Activated T-cell treated with anti-CD3 and anti-CD28 coated beads for 1 hour (primary cell): ENCODE results near the gene ATP8B2.
"Not testable (repeated sequence)": the region's sequence is repeated elsewhere in the genome, so short reads cannot be mapped to it uniquely, and the experiment has no call there.

ENCODE experiments used
- DNase-seq: peaks from one replicate; pipeline ENCODE4 v3.0.0-alpha.2; 2020; ENCODE audit warnings: low read depth

Gene ATP8B2

GRCh38 chr1:154323493-154323892 lies 1.8 kb upstream of the ATP8B2 start:
- DNase-seq, result no peak

- DNase-seq, result no peak
Measured at GRCh38 chr1:154324241-154324640, 1.1 kb upstream of the ATP8B2 start.

GRCh38 chr1:154325583-154326545 lies 539 bp downstream of the ATP8B2 start:
- no peak for DNase-seq

- no peak for DNase-seq
Measured at GRCh38 chr1:154326546-154327465, 1.5 kb downstream of the ATP8B2 start.

- no peak for DNase-seq
Measured at GRCh38 chr1:154327466-154328317, 2.4 kb downstream of the ATP8B2 start.

GRCh38 chr1:154328318-154329151 lies 3.2 kb downstream of the ATP8B2 start:
- peak; percentile 85 for DNase-seq

GRCh38 chr1:154329152-154329521 lies 3.8 kb downstream of the ATP8B2 start:
- no peak for DNase-seq

- no peak for DNase-seq
Measured at GRCh38 chr1:154329551-154330131, 4.3 kb downstream of the ATP8B2 start.

- DNase-seq, result no peak
Measured at GRCh38 chr1:154330669-154331068, 5.3 kb downstream of the ATP8B2 start.

GRCh38 chr1:154334079-154335024 lies 9.0 kb downstream of the ATP8B2 start:
- DNase-seq, result no peak

- peak; percentile 96 for DNase-seq
Measured at GRCh38 chr1:154335025-154335714, 9.8 kb downstream of the ATP8B2 start.

GRCh38 chr1:154337253-154337894 lies 12.0 kb downstream of the ATP8B2 start:
- no peak for DNase-seq

- DNase-seq, result no peak
Measured at GRCh38 chr1:154338875-154339274, 13.6 kb downstream of the ATP8B2 start.

- not testable (repeated sequence) for DNase-seq
Measured at GRCh38 chr1:154341366-154341765, 16.0 kb downstream of the ATP8B2 start.

GRCh38 chr1:154342132-154342531 lies 16.8 kb downstream of the ATP8B2 start:
- DNase-seq, result no peak

- DNase-seq, result peak; percentile 66
Measured at GRCh38 chr1:154342836-154343472, 17.6 kb downstream of the ATP8B2 start.

- DNase-seq, result peak; percentile 81
Measured at GRCh38 chr1:154344977-154345837, 19.9 kb downstream of the ATP8B2 start.
